Amniotic epithelial cell (primary cell): Measurements from ENCODE around the gene PDILT.
"Not testable (repeated sequence)": the region's sequence is repeated elsewhere in the genome, so short reads cannot be mapped to it uniquely, and the experiment has no call there.

Experiments
- DNase-seq: peaks from one replicate; pipeline ENCODE4 v3.0.0-alpha.2; 2010; ENCODE audit warnings: low read depth

PDILT gene

GRCh38 chr16:20404637-20405036 lies at the start of gene PDILT:
PDILT (minus strand) TSS chr16:20404737; CDS start chr16:20399300, 5,437 bp downstream.
- DNase-seq = no peak

- DNase-seq = not testable (repeated sequence)
These were observed 49.1 kb upstream of the PDILT start for GRCh38 chr16:20453633-20454032.

- not testable (repeated sequence) for DNase-seq
These were observed 46.8 kb upstream of the PDILT start, which contains the start of gene ACSM2A for GRCh38 chr16:20451364-20451763. ACSM2A (plus strand) TSS chr16:20451521; CDS start chr16:20460115, 8,594 bp downstream.

GRCh38 chr16:20446652-20447393 lies 42.3 kb upstream of the PDILT start:
- DNase-seq = not testable (repeated sequence)

- not testable (repeated sequence) for DNase-seq
These were observed 37.3 kb upstream of the PDILT start for GRCh38 chr16:20441859-20442258.

GRCh38 chr16:20441191-20441590 lies 36.7 kb upstream of the PDILT start:
- no peak for DNase-seq

- not testable (repeated sequence) for DNase-seq
These were observed 36.2 kb upstream of the PDILT start for GRCh38 chr16:20440731-20441130.

- not testable (repeated sequence) for DNase-seq
These were observed 35.3 kb upstream of the PDILT start for GRCh38 chr16:20439820-20440231.

GRCh38 chr16:20438950-20439349 lies 34.4 kb upstream of the PDILT start:
- DNase-seq = not testable (repeated sequence)

- no peak for DNase-seq
These were observed 26.4 kb upstream of the PDILT start for GRCh38 chr16:20430948-20431347.

- DNase-seq = not testable (repeated sequence)
These were observed 25.9 kb upstream of the PDILT start for GRCh38 chr16:20430480-20430879.

- not testable (repeated sequence) for DNase-seq
These were observed 25.0 kb upstream of the PDILT start for GRCh38 chr16:20429499-20429898.

- DNase-seq = not testable (repeated sequence)
These were observed 22.9 kb upstream of the PDILT start for GRCh38 chr16:20427401-20427797.

GRCh38 chr16:20424129-20424866 lies 19.8 kb upstream of the PDILT start:
- DNase-seq = no peak

- not testable (repeated sequence) for DNase-seq
These were observed 19.2 kb upstream of the PDILT start for GRCh38 chr16:20423772-20424128.

- DNase-seq = not testable (repeated sequence)
These were observed 17.2 kb upstream of the PDILT start for GRCh38 chr16:20421748-20422147.

- DNase-seq = not testable (repeated sequence)
These were observed 14.6 kb upstream of the PDILT start for GRCh38 chr16:20419093-20419492.

- DNase-seq = no peak
These were observed 11.0 kb upstream of the PDILT start for GRCh38 chr16:20415541-20415940.

GRCh38 chr16:20411055-20411454 lies 6.5 kb upstream of the PDILT start:
- DNase-seq = no peak

GRCh38 chr16:20410121-20410723 lies 5.7 kb upstream of the PDILT start:
- no peak for DNase-seq

- DNase-seq = no peak
These were observed 5.0 kb upstream of the PDILT start, which contains the start of gene ACSM5 for GRCh38 chr16:20409398-20410120. ACSM5 (plus strand) TSS chr16:20409534; CDS start chr16:20411485, 1,951 bp downstream.

GRCh38 chr16:20402651-20403050 lies 1.9 kb downstream of the PDILT start:
- DNase-seq = no peak
